Coronary artery (tissue), 2 donors: ENCODE measurements around the gene SCGB3A1.

Experiments
- DNase-seq: peaks from one replicate; pipeline ENCODE4 v3.0.0-alpha.2; 2017; ENCODE audit warnings: low spot score
- H3K27ac ChIP-seq, 2 donors: fragments of 200-600 bp; sonication (generic); one replicate each; pipeline ENCODE4 v1.5.1; 2016 to 2019
- H3K4me3 ChIP-seq: fragments of 200-600 bp; sonication (generic); 2 replicates; pipeline ENCODE4 v1.5.1; 2016; ENCODE audit warnings: mild to moderate bottlenecking, moderate library complexity
- TF ChIP-seq, protein P1 (sequence below): fragments of 200-600 bp; sonication (generic); IDR thresholded peaks from one replicate; pipeline ENCODE4 v1.5.1; 2019; ENCODE audit warnings: antibody characterized with exemption

The SCGB3A1 gene

DNA sequence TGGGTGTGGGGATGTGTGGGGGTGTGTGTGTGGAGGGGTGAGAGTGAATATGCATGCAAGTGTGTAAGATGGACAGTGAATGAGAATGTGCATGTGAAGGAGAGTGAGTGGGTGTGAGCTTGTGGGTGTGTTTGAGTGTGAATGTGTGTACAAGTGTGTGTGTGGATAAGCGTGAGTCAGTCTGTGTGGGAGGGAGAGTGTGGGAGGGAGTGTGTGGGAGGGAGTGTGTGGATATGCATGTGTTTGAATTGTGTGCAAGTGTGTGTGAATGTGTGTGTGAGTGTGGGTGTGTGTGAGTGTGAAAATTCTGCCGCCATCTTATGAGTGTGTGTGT lies 3.7 kb upstream of the SCGB3A1 start:
- TF ChIP-seq, protein P1, sequence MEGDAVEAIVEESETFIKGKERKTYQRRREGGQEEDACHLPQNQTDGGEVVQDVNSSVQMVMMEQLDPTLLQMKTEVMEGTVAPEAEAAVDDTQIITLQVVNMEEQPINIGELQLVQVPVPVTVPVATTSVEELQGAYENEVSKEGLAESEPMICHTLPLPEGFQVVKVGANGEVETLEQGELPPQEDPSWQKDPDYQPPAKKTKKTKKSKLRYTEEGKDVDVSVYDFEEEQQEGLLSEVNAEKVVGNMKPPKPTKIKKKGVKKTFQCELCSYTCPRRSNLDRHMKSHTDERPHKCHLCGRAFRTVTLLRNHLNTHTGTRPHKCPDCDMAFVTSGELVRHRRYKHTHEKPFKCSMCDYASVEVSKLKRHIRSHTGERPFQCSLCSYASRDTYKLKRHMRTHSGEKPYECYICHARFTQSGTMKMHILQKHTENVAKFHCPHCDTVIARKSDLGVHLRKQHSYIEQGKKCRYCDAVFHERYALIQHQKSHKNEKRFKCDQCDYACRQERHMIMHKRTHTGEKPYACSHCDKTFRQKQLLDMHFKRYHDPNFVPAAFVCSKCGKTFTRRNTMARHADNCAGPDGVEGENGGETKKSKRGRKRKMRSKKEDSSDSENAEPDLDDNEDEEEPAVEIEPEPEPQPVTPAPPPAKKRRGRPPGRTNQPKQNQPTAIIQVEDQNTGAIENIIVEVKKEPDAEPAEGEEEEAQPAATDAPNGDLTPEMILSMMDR: no peak
- Histone ChIP-seq H3K27ac (no peak overlapping the region), H3K4me3 (no peak overlapping the region)
- no peak for DNase-seq

DNA sequence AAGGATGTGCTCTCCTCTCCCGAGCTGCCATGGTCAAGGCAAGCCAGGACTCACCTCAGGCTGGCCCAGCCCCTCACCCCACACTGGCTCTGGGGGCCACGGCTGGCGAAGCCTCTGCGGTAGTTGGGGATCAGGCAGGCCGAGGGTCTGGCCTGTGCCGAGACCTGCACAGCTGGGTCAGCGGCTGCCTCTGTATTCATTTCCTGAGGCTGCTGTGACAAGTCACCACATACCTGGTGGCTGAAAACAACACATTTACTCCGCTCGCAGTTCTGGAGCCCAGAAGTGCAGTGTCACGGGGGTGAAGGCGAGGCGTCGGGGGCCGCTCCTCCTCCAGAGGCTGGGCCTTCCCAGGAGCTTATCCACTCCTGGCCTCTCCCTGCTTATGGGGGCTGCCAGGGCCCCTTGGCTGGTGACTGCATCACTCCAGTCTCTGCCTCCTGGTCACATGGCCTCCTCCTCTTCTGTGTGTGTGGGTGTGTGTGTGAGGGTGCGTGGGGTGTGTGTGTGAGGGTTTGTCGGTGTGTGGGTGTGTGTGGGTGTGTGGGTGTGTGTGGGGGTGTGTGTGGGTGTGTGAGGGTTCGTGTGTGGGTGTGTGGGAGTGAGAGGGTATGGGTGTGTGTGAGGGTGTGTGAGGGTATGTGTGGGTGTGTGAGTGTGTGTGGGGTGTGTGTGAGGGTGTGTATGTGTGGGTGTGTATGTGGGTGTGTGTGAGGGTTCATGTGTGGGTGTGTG lies 3.2 kb upstream of the SCGB3A1 start:
- Histone ChIP-seq H3K4me3 (no peak overlapping the region), H3K27ac (no peak overlapping the region)
- no peak for DNase-seq
- TF ChIP-seq, protein P1: no peak

DNA sequence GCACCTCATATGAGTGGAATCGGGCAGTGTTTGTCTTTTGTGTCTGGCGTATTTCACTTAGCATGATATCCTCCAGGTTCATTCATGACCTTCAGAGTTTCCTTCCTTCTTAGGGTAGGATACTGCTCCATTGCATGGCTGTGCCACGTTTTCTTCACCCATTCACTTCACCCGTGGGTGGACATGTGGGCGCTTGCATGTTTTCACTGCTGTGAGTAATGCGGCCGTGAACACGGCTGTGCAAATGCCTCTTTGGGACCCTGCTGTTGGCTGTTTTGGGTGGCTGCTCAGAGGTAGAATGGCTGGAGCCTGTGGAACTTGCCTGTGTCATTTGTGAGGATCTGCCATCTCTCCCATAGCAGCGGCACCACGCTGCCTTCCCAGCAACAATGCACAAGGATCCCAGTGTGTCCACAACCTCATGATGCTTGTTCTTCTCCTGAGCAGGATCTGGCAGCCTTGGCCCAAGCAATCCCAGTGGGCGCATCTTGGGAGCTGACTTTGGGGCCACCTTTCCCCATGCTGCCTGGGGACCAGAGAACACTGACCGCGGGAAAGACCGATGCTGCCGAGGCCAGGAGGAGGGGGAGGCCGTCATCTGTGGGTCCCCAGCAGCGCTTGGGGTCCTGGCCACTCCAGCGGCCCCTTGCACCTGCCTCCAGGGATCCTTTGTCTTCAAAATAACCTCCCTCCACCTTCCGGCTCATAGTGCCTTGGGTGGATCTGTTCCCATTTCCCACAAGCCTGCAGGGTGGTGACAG lies 2.3 kb upstream of the SCGB3A1 start:
- Histone ChIP-seq H3K4me3 (no peak overlapping the region), H3K27ac (no peak overlapping the region)
- no peak for DNase-seq
- TF ChIP-seq, protein P1: no peak

DNA sequence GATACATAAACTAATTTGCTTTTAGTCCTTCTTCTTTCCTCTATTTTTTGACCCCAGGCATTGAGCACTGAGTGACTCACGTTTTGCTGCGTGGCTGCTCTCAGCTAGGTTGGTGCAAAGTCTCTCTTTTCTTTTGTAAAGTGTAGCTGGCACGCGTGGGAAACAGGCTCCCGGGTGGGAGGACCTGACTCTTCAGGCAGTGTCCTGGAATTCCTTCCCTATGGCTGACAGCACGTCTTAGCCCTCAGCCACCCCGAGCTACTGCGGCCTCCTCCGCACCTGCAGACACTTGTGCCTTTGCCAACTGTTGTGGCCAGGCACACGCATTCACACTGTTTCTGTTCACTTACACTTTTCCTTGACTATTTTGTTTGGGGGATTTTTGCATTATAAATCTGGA lies 877 bp upstream of the SCGB3A1 start:
- Histone ChIP-seq H3K4me3 (no peak overlapping the region), H3K27ac (no peak overlapping the region)
- TF ChIP-seq, protein P1: no peak
- DNase-seq: no peak

DNA sequence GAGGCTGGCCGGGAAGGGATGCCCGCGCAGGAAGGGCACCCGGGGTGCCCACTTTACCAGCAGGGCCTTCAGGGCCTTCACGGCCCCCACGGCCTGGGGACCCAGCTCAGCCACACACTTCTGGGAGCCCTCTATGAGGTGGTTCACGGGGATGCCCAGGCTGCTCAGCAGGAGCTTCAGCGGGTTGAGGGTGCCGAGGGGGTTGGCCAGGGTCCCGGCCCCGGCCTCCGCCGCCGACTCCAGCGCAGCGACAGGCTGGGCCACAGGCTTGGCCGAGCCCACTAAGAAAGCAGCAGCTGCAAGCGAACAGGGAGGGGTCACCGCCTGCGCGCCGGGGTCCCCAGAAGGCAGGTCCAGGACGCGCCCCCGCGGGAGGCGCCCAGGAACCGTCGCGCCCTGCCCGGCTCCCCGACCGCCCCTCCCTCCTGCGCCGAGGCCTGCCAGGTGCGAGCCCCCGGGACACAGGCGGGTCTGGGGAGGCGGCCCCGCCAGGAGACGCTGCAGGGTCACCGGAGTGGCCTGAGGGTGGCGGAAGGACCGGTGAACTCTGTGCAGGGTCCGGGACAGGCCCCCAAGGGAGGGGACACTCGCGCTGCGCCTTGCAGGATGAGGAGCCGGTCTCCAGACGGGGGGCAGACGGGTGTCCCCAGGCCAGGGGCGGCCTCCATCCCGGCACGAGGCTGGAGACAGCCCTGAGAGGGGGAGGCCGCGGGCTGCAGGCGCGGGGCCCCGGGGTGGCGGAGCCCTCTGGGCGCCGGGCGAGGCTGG lies 572 bp downstream of the SCGB3A1 start:
- TF ChIP-seq, protein P1: no peak
- Histone ChIP-seq H3K4me3 (peak overlapping the region; percentile 50), H3K27ac (no peak overlapping the region)
- DNase-seq: no peak

DNA sequence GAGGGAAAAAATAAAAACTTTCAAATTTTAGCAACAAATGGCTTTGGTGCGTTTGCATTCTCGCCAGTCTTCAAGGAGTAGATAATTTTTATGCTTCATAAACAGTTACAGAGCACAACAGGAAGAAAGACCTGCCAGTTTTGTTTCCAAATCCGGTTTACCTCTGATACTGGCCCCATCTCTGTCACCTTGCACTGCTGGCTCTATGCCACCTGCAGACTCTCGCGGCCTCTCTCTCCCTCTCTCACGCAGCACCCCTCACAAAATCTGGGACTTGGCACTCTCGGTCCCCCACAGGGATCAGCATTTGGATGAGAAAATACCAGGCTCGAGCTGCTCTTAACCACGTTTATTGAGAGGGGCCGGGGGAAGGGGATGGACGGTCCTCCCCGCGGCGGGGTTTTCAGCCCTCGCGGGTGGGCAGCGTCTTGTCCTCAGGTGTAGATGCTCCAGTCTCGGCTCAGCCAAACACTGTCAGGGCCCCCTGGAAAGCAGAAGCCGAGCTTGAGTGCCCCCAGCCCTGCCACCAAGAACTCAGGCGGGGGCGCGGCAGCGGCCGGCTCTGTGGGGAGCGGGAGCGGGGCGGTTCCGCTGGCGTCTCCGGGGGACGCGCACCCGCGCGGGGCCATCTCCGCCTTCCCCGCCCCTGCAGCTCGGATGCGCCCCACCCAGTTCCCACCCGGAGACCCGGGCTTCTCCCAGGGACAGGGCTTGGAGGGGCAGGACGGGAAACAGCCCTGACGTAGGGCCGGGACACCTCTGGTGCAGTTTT lies 1.3 kb downstream of the SCGB3A1 start:
- no peak for DNase-seq
- TF ChIP-seq, protein P1: no peak
- Histone ChIP-seq H3K27ac (no peak overlapping the region), H3K4me3 (peak overlapping the region; percentile 50)
